H1 (cell line): ENCODE measurements around the gene MYOCOS. TPM values are rescaled to one million over a fixed set of nuclear protein-coding genes. Genes with fewer than 3 reads are reported as not detected.

Experiments used
- EGR1 ChIP-seq: IDR thresholded peaks from 2 replicates; pipeline ENCODE4 v1.6.1; 2011; ENCODE audit warnings: low read depth, low read length, borderline replicate concordance
- polyA plus RNA-seq, 7 experiments: library from polyadenylated mRNA; depleted of rRNA in 3 of 7; stranded (reverse) in 5 of 7; unstranded in 2 of 7; fragments of >200 nt in 5 of 7; fragments of 200-250 nt in 2 of 7; gene quantifications; 1 replicate in 5 of 7; 2 replicates in 1 of 7; 4 replicates in 1 of 7; pipeline versions ENCODE4 v1.2.1 to v1.2.3, GENCODE V29; 2011 to 2013; ENCODE audit warnings: missing spikeins in 2 of 7, mixed read lengths in 2 of 7
- total RNA-seq: library from RNA; stranded (reverse); fragmentation: NEBNext Ultra II Directional; extraction: Animal tissue kit (Norgen Biotek cat#: 25700); gene quantifications from 2 replicates; pipeline ENCODE4 v1.2.1, GENCODE V29; 2021

The MYOCOS gene
- total and polyA plus RNA-seq, 2 of the 8 experiments (the other 6 are each of a cell fraction or from before 2014, with no cell fraction given), result not detected

DNA sequence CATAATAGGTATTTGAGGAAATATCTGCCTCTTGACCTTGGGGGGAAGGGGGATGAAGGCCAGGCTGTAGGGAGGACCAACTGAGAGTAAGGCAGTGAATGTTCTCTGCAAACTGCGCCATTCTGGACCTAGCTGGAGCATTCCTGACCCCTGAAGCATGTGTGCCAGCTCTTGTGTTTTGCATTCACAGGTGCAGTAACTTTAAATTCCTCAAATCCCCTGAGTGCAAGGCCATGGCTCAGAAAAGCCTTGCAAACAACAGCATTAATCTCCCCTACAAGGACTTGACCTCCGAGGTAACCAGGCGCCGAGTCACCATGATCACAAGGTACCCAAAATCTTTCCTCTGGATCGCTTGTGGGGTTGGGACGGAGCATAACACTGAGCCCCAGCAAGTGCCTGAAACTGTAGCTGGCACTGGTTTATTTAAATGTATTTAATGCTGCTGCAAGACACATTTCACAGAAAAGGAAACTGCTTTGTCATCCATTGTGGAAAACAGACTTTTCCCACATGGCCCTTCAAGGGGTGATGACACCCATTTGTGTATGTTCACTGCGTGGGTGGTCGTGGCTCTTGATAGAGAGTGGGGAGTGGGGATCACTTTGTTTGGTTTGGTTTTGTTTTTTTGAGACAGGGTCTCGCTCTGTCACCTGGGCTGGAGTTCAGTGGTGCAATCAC is 1.7 kb downstream of the MYOCOS start (continued):
- TF ChIP-seq EGR1, result no peak
